SJSA1 (cell line): ENCODE measurements around the gene LY6G5B. TPM values are rescaled to one million over a fixed set of nuclear protein-coding genes. Genes with fewer than 3 reads are reported as not detected.

ENCODE experiments used
- DNase-seq, 2 experiments: peaks; one replicate each; pipeline ENCODE4 v3.0.0-alpha.2; 2015 to 2020; ENCODE audit warnings: low spot score in 2 of 2, low read depth in 1 of 2
- H3K27ac ChIP-seq: fragments of 250-450 bp; sonication (Bioruptor Pico); 2 replicates; pipeline ENCODE4 v1.5.1; 2020; ENCODE audit warnings: mild to moderate bottlenecking, moderate library complexity
- H3K27me3 ChIP-seq: fragments of 250-450 bp; sonication (Bioruptor Pico); replicated peaks from 2 replicates; pipeline ENCODE4 v1.5.1; 2020; ENCODE audit warnings: mild to moderate bottlenecking, moderate library complexity
- H3K36me3 ChIP-seq: fragments of 250-450 bp; sonication (Bioruptor Pico); 2 replicates; pipeline ENCODE4 v1.5.1; 2020; ENCODE audit warnings: mild to moderate bottlenecking
- H3K4me1 ChIP-seq: fragments of 250-450 bp; sonication (Bioruptor Pico); replicated peaks from 2 replicates; pipeline ENCODE4 v1.6.1; 2021; ENCODE audit warnings: mild to moderate bottlenecking
- H3K4me3 ChIP-seq: fragments of 250-450 bp; sonication (Bioruptor Pico); 2 replicates; pipeline ENCODE4 v1.5.1; 2020; ENCODE audit warnings: mild to moderate bottlenecking
- H3K9me3 ChIP-seq: fragments of 250-450 bp; sonication (Bioruptor Pico); replicated peaks from 2 replicates; pipeline ENCODE4 v1.5.1; 2020; ENCODE audit warnings: mild to moderate bottlenecking
- total RNA-seq: library from RNA; depleted of rRNA; stranded (reverse); fragments of >200 nt; shearing (Covaris generic); gene quantifications from 2 replicates; pipeline ENCODE4 v1.2.3, GENCODE V29; 2014; rRNA removed

Gene LY6G5B
- total RNA-seq, 1 experiment from 2014 or later, result 1.6 TPM

- Histone ChIP-seq H3K27ac (no peak within 1 kb of the TSS), H3K4me1 (peaks cover 3% of the 10 kb centered on the region; the same call in 1 of the 2 replicates), H3K27me3 (no peaks in the 10 kb centered on the region), H3K36me3 (no peaks in the 10 kb centered on the region), H3K9me3 (no peaks in the 10 kb centered on the region), H3K4me3 (no peak within 1 kb of the TSS)
- DNase-seq, result no peak
Measured at GRCh38 chr6:31715022-31715958, 45.5 kb downstream of the LY6G5B start, which contains the start of gene LY6G6D. TSS of gene LY6G6D (plus strand) at chr6:31715348. CDS start at chr6:31715356, 8 bp downstream.

- Histone ChIP-seq H3K36me3 (no peaks in the 10 kb centered on the region), H3K9me3 (no peaks in the 10 kb centered on the region), H3K4me1 (peaks cover 3% of the 10 kb centered on the region; the same call in 1 of the 2 replicates), H3K27me3 (no peaks in the 10 kb centered on the region), H3K4me3 (no peak overlapping the region), H3K27ac (no peak overlapping the region)
- no peak for DNase-seq
Measured at GRCh38 chr6:31717499-31718222, 47.9 kb downstream of the LY6G5B start.

DNA sequence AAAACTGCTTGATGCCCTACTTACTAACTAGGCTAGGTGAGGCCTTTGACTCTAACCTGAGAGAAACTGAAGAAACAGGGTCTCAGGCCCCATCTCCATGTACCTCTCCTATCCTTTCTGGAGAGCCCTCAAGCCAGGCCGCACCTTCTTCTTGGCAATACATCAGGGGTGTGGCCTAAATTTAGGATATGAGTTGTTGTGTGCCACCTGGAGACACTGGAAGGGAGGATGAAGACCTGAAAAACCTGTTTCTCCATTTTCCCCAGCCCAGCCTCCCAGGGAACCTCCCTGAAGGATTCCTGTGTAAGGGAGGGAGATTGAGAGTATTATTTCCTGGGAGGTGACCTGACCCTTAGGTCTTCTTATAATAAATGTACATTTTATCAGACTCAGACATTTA, 48.5 kb downstream of the LY6G5B start:
- no peak for DNase-seq
- Histone ChIP-seq H3K4me1 (peaks cover 3% of the 10 kb centered on the region; the same call in 1 of the 2 replicates), H3K4me3 (no peak overlapping the region), H3K9me3 (no peaks in the 10 kb centered on the region), H3K27ac (no peak overlapping the region), H3K36me3 (no peaks in the 10 kb centered on the region), H3K27me3 (no peaks in the 10 kb centered on the region)

DNA sequence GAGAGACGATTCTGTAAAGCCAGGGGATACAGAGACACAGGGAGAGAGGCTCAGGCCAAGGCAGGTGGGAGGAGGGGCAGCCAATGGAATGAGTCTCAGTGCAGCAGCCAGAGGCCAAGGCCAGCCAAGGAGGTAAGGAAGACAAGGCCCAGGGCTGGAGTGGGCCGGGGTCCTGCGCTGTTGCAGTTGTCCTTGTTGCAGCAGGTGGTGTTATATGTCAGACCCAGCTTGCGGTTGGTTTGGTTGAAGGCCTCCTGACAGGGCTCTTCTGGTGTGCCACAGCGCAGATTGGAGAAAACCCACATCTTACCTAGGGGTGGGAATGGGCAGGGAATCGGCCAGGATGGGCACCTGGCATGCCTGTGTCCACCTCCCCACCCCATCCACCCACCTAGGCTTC, 49.2 kb downstream of the LY6G5B start:
- Histone ChIP-seq H3K27me3 (no peaks in the 10 kb centered on the region), H3K9me3 (no peaks in the 10 kb centered on the region), H3K27ac (no peak overlapping the region), H3K36me3 (no peaks in the 10 kb centered on the region), H3K4me1 (peaks cover 1% of the 10 kb centered on the region; the same call in 1 of the 2 replicates), H3K4me3 (no peak overlapping the region)
- no peak for DNase-seq

- H3K27me3 ChIP-seq, result no peaks in the 10 kb centered on the region
- H3K27ac ChIP-seq, result no peak overlapping the region
- no peaks in the 10 kb centered on the region; the same call in 1 of the 2 replicates for H3K36me3 ChIP-seq
- no peak overlapping the region for H3K4me3 ChIP-seq
- DNase-seq, result no peak
- H3K9me3 ChIP-seq, result no peaks in the 10 kb centered on the region
- no peaks in the 10 kb centered on the region for H3K4me1 ChIP-seq
Measured at GRCh38 chr6:31720196-31720770, 50.5 kb downstream of the LY6G5B start.

- Histone ChIP-seq H3K27ac (no peak within 1 kb of the TSS), H3K4me3 (no peak within 1 kb of the TSS), H3K9me3 (no peaks in the 10 kb centered on the region), H3K27me3 (no peaks in the 10 kb centered on the region), H3K4me1 (no peaks in the 10 kb centered on the region), H3K36me3 (peaks cover 5% of the 10 kb centered on the region)
- DNase-seq, result no peak
Measured at GRCh38 chr6:31721351-31722020, 51.7 kb downstream of the LY6G5B start, which contains the start of gene LY6G6C. TSS of gene LY6G6C (minus strand) at chr6:31721746. CDS start at chr6:31721679, 67 bp downstream.

GRCh38 chr6:31722173-31722572, 52.4 kb downstream of the LY6G5B start:
- H3K4me3 ChIP-seq, result no peak overlapping the region
- H3K9me3 ChIP-seq, result no peaks in the 10 kb centered on the region
- no peak for DNase-seq

More at GRCh38 chr6:31722173-31722572, 52.4 kb downstream of the LY6G5B start:
- Histone ChIP-seq H3K27me3 (no peaks in the 10 kb centered on the region), H3K27ac (no peak overlapping the region), H3K36me3 (peaks cover 11% of the 10 kb centered on the region), H3K4me1 (no peaks in the 10 kb centered on the region)

Other genes starting within 250 kb of the LY6G5B start
- 32.7 and 60.0 TPM in 2 replicates for gene MICB, start 171.8 kb upstream of the LY6G5B start, total RNA-seq
- gene MCCD1, start 141.0 kb upstream of the LY6G5B start, total RNA-seq, result not detected in 2 replicates
- gene DDX39B, start 128.0 kb upstream of the LY6G5B start, total RNA-seq, result 399 and 467 TPM in 2 replicates
- gene ATP6V1G2, start 123.4 kb upstream of the LY6G5B start, total RNA-seq, result 0.13 TPM in 1 of 2 replicates, not detected in the other
- gene NFKBIL1, start 122.4 kb upstream of the LY6G5B start, total RNA-seq, result 21.0 and 22.3 TPM in 2 replicates
- gene LTA, start 97.7 kb upstream of the LY6G5B start, total RNA-seq, result not detected in 2 replicates
- not detected in 2 replicates for gene TNF, start 94.4 kb upstream of the LY6G5B start, total RNA-seq
- not detected in 2 replicates for gene LTB, start 87.6 kb upstream of the LY6G5B start, total RNA-seq
- gene LST1, start 83.7 kb upstream of the LY6G5B start, total RNA-seq, result not detected in 2 replicates
- not detected in 2 replicates for gene NCR3, start 77.0 kb upstream of the LY6G5B start, total RNA-seq
- not detected in 2 replicates for gene AIF1, start 54.7 kb upstream of the LY6G5B start, total RNA-seq
- 36.1 and 68.6 TPM in 2 replicates for gene PRRC2A, start 49.3 kb upstream of the LY6G5B start, total RNA-seq
- 187 and 208 TPM in 2 replicates for gene BAG6, start 17.3 kb upstream of the LY6G5B start, total RNA-seq
- 0.75 and 1.1 TPM in 2 replicates for gene APOM, start 14.1 kb upstream of the LY6G5B start, total RNA-seq
- gene C6orf47, start 9.2 kb upstream of the LY6G5B start, total RNA-seq, result 21.1 and 23.7 TPM in 2 replicates
- gene GPANK1, start 5.0 kb upstream of the LY6G5B start, total RNA-seq, result 8.0 and 13.5 TPM in 2 replicates
- gene CSNK2B, start 3.9 kb upstream of the LY6G5B start, total RNA-seq, result 270 and 293 TPM in 2 replicates
- gene LY6G5C, start 11.1 kb downstream of the LY6G5B start, total RNA-seq, result 1.6 TPM in 1 of 2 replicates, not detected in the other
- 37.6 and 47.5 TPM in 2 replicates for gene ABHD16A, start 33.3 kb downstream of the LY6G5B start, total RNA-seq
- gene LY6G6F, start 36.9 kb downstream of the LY6G5B start, total RNA-seq, result not detected in 2 replicates
- not detected in 2 replicates for gene LY6G6D, start 45.4 kb downstream of the LY6G5B start, total RNA-seq
- gene LY6G6C, start 51.8 kb downstream of the LY6G5B start, total RNA-seq, result not detected in 2 replicates
- not detected in 2 replicates for gene MPIG6B, start 53.4 kb downstream of the LY6G5B start, total RNA-seq
- gene DDAH2, start 59.3 kb downstream of the LY6G5B start, total RNA-seq, result 80.0 and 128 TPM in 2 replicates
- gene CLIC1, start 66.6 kb downstream of the LY6G5B start, total RNA-seq, result 1,071 and 1,205 TPM in 2 replicates
- 3.9 and 16.7 TPM in 2 replicates for gene MSH5, start 70.0 kb downstream of the LY6G5B start, total RNA-seq
- gene SAPCD1, start 92.7 kb downstream of the LY6G5B start, total RNA-seq, result 1.4 TPM in 1 of 2 replicates, not detected in the other
- gene VWA7, start 107.4 kb downstream of the LY6G5B start, total RNA-seq, result not detected in 2 replicates
- gene VARS1, start 125.8 kb downstream of the LY6G5B start, total RNA-seq, result 23.1 and 39.5 TPM in 2 replicates
- gene LSM2, start 137.0 kb downstream of the LY6G5B start, total RNA-seq, result 72.6 and 89.4 TPM in 2 replicates
- 0.78 and 0.87 TPM in 2 replicates for gene HSPA1L, start 145.3 kb downstream of the LY6G5B start, total RNA-seq
- 211 and 214 TPM in 2 replicates for gene HSPA1A, start 145.6 kb downstream of the LY6G5B start, total RNA-seq
- gene HSPA1B, start 157.8 kb downstream of the LY6G5B start, total RNA-seq, result 218 and 257 TPM in 2 replicates
- gene NEU1, start 192.8 kb downstream of the LY6G5B start, total RNA-seq, result 38.1 and 38.6 TPM in 2 replicates
- gene SLC44A4, start 209.0 kb downstream of the LY6G5B start, total RNA-seq, result not detected in 2 replicates
- 33.8 and 40.4 TPM in 2 replicates for gene EHMT2, start 227.7 kb downstream of the LY6G5B start, total RNA-seq
- 0.53 and 2.0 TPM in 2 replicates for gene ZBTB12, start 232.1 kb downstream of the LY6G5B start, total RNA-seq